ENCODE measurements around the gene KLHL9.

DNA sequence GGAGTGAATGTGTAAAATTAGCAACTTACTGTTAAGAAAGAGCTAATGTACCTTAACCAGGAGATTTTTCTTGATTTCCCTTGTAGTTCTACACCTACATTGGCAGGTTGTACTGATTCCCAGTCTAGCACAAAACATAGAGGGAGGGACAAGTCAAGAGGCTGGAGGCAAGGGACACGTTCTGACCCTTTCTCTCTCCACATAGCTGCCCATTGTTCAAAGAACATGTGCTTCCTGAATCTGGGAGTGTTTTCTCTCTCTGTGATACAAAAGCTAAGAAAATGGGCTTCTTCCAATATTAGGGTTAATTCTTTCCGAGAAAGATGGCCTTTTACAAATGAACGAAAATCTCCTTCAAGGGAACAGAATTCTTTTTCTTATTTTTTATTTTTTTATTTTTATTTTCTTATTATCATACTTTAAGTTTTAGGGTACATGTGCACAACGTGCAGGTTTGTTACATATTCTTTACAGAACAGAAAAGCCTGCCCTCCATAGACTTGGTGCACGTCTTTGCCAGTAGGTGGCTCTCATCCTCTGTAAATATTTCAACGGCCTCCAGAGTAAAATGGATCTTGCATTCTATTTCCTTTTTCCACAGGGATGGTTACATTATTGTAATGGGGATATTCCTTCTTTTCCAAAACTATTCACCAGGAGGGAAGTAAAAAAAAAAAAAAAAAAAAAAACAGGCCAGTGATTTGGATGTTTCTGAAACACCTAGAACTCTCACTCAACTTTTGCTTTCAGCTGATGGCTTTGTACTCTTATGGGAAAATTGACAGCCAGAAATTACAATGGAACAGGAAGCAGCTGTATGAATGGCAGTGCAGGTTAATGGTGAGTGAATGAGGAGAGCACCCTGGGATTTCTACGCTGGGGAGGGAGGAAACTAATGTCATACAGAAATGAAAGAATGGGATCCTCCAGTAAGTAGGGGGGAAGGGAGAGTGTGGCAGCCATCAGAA lies 17.0 kb downstream of the KLHL9 start:
- TF ChIP-seq, protein P1, sequence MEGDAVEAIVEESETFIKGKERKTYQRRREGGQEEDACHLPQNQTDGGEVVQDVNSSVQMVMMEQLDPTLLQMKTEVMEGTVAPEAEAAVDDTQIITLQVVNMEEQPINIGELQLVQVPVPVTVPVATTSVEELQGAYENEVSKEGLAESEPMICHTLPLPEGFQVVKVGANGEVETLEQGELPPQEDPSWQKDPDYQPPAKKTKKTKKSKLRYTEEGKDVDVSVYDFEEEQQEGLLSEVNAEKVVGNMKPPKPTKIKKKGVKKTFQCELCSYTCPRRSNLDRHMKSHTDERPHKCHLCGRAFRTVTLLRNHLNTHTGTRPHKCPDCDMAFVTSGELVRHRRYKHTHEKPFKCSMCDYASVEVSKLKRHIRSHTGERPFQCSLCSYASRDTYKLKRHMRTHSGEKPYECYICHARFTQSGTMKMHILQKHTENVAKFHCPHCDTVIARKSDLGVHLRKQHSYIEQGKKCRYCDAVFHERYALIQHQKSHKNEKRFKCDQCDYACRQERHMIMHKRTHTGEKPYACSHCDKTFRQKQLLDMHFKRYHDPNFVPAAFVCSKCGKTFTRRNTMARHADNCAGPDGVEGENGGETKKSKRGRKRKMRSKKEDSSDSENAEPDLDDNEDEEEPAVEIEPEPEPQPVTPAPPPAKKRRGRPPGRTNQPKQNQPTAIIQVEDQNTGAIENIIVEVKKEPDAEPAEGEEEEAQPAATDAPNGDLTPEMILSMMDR (IDR thresholded peaks at IDR 0.05), result peak; percentile 83
- TF ChIP-seq EZH2 (IDR thresholded peaks at IDR 0.05; ENCODE audit: borderline replicate concordance, insufficient read depth, low read depth, low read length, poor library complexity, severe bottlenecking), result no peak

Measured in B cell (primary cell).